ENCODE results near the gene CALHM3. TPM values are rescaled to one million over a fixed set of nuclear protein-coding genes. Genes with fewer than 3 reads are reported as not detected.

CALHM3 gene
- total RNA-seq, 1 donor from 2014 or later, result not detected

DNA sequence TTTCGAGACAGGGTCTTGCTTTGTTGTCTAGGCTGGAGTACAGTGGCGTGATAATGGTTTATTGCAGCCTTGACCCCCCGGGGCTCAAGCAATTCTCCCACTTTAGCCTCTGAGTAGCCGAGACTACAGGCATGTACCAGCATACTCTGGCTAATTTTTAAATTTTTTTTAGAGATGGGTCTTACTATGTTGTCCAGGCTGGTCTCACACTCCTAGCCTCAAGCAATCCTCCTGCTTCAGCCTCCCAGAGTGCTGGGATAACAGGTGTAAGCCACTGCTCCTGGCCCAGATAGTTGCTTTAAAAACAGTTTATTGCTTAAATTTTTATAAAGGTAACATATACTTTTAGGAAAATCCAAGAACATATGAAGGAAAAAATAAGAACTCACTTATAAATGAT is 40.8 kb upstream of the CALHM3 start:
- DNase-seq (ENCODE audit: extremely low spot score in 2 of 2), result peak in 1 of 2 donors; percentile 22

DNA sequence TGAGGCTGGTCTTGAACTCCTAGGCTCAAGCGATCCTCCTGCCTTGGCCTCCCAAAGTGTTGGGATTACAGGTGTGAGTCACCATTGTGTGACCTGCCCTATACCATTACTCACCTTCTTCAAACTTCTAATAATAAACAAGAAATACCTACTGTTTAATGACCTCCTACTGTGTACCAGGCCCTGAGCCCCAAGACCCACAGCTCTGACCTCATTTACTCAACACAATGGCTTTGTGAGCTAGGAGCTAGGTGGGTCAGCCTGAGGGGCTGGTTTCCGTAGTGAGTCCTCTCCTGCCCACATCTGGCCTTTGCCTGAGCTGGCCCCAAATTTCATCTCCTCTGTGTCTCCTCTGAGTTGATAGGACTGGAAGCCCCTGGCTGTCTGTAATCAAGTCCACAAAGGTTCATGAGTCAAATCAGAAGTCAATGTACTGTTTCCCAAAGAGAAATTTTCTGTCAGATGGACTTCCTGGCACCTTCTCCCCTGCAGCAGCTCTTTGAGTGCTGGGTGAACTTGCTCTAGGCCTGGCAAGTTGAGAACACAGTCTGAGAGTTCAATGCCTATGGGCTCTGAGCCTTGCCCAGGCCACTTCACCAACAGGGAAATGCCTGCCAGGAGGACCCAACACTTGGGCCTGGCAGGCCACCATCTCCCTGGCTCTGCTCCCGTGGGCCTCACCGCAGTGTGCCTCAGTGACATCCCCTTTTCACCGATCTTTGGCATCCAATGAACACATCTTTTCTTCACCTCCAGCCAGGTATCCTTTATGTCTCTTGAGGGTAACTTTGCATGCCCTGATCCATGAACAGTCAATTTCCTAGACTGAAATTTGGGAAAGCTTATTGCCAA is 38.4 kb upstream of the CALHM3 start:
- DNase-seq (ENCODE audit: extremely low spot score in 2 of 2), result peak in 1 of 2 donors; percentile 32
- Histone ChIP-seq H3K4me1 (peaks cover 9% of the 10 kb centered on the region), H3K27me3 (no peaks in the 10 kb centered on the region), H3K4me3 (no peak overlapping the region), H3K27ac (no peak overlapping the region), H3K36me3 (no peaks in the 10 kb centered on the region), H3K9me3 (no peaks in the 10 kb centered on the region)
- no peak for TF ChIP-seq POLR2AphosphoS5 (IDR thresholded peaks at IDR 0.05; ENCODE audit: insufficient read depth in 1 of 2, low read depth in 1 of 2)
- intact Hi-C loops (cut with DNase I), result no loop called here

More for the DNA sequence above, 40.8 kb upstream of the CALHM3 start:
- TF ChIP-seq, protein P1, sequence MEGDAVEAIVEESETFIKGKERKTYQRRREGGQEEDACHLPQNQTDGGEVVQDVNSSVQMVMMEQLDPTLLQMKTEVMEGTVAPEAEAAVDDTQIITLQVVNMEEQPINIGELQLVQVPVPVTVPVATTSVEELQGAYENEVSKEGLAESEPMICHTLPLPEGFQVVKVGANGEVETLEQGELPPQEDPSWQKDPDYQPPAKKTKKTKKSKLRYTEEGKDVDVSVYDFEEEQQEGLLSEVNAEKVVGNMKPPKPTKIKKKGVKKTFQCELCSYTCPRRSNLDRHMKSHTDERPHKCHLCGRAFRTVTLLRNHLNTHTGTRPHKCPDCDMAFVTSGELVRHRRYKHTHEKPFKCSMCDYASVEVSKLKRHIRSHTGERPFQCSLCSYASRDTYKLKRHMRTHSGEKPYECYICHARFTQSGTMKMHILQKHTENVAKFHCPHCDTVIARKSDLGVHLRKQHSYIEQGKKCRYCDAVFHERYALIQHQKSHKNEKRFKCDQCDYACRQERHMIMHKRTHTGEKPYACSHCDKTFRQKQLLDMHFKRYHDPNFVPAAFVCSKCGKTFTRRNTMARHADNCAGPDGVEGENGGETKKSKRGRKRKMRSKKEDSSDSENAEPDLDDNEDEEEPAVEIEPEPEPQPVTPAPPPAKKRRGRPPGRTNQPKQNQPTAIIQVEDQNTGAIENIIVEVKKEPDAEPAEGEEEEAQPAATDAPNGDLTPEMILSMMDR (IDR thresholded peaks at IDR 0.05), result no peak
- TF ChIP-seq POLR2A (IDR thresholded peaks at IDR 0.05) (no peak), POLR2AphosphoS5 (IDR thresholded peaks at IDR 0.05; ENCODE audit: insufficient read depth in 1 of 2, low read depth in 1 of 2) (no peak)
- no peaks in the 10 kb centered on the region for H3K36me3 ChIP-seq
- H3K4me1 ChIP-seq, result peaks cover under 1% of the 10 kb centered on the region
- no peaks in the 10 kb centered on the region for H3K9me3 ChIP-seq
- H3K27me3 ChIP-seq, result no peaks in the 10 kb centered on the region
- H3K27ac ChIP-seq, result no peak overlapping the region
- no peak overlapping the region for H3K4me3 ChIP-seq
- intact Hi-C loops (cut with DNase I), result no loop called here

DNA sequence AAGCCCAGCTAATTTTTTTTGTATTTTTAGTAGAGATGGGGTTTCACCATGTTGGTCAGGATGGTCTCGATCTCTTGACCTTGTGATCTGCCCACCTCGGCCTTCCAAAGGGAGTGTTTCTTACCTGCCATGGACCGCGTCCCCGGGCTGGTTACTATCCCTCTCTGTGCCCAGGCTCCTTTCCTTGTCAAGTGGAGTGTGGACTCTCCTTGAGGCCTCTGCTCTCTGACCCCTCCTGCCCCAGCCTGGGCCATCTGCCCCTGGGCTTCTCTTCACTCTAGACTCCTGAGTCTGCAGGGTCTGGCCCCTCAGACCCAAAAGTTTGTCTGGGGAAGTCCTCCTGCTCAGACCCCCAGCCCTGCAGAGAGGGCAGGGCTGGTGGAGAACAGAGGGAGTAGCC is 35.2 kb upstream of the CALHM3 start:
- Histone ChIP-seq H3K27ac (peak overlapping the region; percentile 57), H3K36me3 (no peaks in the 10 kb centered on the region)
- no peak for DNase-seq (ENCODE audit: extremely low spot score in 2 of 2)

DNA sequence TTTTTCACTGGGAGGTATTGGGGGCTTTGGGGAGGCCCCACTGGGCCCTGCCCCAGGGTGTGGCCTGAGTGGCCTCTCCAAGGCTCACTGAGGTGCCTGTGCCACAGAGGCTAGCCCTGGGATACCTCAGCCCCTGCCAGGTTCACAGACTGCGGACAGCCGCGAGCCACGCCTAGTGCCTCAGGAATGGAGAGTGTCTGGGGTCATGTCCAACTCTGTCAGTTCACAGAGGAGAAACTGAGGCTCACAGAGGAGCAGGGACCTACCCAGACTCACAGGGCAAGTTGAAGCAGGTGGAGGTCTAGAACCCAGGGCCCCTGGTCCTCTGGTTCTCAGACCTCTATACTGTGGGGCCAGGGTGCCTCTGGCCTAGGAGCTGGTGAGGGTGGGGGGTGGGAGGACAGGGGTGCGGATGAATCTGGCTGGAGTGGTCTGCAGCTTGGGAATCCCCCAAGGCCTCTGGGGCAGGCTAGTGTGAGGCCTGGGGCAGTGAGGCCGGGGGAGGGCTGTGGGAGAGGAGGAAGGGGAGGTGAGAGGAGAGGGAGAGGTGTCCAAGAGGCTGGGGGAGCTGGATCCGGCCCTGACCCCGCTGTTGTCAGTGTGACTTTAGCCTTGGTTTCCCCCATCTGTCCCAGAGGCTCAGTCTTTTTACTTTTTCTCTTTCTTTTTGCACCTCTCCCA is 34.5 kb upstream of the CALHM3 start:
- Histone ChIP-seq H3K27ac (peak overlapping the region; percentile 30), H3K36me3 (no peaks in the 10 kb centered on the region), H3K4me1 (peaks cover 9% of the 10 kb centered on the region), H3K9me3 (no peaks in the 10 kb centered on the region), H3K4me3 (no peak overlapping the region), H3K27me3 (no peaks in the 10 kb centered on the region)
- intact Hi-C loops (cut with DNase I), result no loop called here
- DNase-seq (ENCODE audit: extremely low spot score in 2 of 2), result peak in 1 of 2 donors; percentile 77
- TF ChIP-seq POLR2AphosphoS5 (IDR thresholded peaks at IDR 0.05; ENCODE audit: insufficient read depth in 1 of 2, low read depth in 1 of 2) (no peak), POLR2A (IDR thresholded peaks at IDR 0.05) (no peak)
- TF ChIP-seq, protein P1 (IDR thresholded peaks at IDR 0.05), result no peak

More for the DNA sequence above, 35.2 kb upstream of the CALHM3 start:
- H3K4me3 ChIP-seq, result no peak overlapping the region
- intact Hi-C loops (cut with DNase I), result no loop called here
- no peaks in the 10 kb centered on the region for H3K9me3 ChIP-seq
- H3K4me1 ChIP-seq, result peaks cover 9% of the 10 kb centered on the region
- TF ChIP-seq, protein P1 (IDR thresholded peaks at IDR 0.05), result no peak
- TF ChIP-seq POLR2A (IDR thresholded peaks at IDR 0.05) (no peak), POLR2AphosphoS5 (IDR thresholded peaks at IDR 0.05; ENCODE audit: insufficient read depth in 1 of 2, low read depth in 1 of 2) (no peak)
- no peaks in the 10 kb centered on the region for H3K27me3 ChIP-seq

DNA sequence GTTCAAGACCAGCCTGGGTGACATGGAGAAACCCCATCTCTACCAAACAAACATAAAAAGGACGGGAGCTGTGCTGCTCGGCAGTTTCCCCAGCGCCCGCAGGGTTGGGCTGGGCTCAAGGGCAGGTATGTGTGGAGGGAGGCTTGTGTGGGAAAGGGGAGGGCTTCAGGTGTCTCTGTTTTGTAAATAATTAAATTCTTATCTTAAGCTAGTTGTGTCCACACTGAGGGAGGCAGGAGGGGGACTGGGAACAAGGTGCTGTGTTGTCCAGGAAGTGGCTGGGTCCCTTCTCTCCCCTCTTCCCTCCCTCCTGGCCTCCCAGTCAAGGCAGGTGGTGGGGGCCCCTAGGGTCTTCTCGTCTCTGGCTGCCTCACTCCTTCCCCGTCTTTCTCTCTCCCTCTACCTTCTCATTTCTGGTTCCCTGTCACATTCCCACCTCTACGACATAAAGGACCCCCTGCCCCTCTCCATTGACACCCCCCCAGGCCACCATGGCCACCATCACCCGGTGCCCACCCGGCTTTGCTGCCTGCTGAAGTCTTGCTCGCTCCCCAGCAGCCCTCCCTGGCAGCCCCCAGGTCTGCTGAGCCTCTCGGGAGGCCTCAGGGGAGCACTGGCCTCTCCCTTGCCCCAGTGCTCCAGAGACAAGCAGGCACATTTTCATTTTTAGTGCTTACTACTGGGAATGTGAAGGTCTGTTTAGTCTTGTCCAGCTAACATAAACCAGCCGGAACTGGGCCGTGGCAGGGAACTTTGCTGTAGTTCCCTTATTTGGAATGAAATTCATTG is 33.7 kb upstream of the CALHM3 start:
- peak in 1 of 2 donors; percentile 32 for DNase-seq (ENCODE audit: extremely low spot score in 2 of 2)
- H3K9me3 ChIP-seq, result no peaks in the 10 kb centered on the region
- no peak overlapping the region for H3K4me3 ChIP-seq
- peaks cover 9% of the 10 kb centered on the region for H3K4me1 ChIP-seq
- H3K27ac ChIP-seq, result peak overlapping the region; percentile 30
- H3K36me3 ChIP-seq, result no peaks in the 10 kb centered on the region
- H3K27me3 ChIP-seq, result no peaks in the 10 kb centered on the region
- intact Hi-C loops (cut with DNase I), result no loop called here
- TF ChIP-seq POLR2AphosphoS5 (IDR thresholded peaks at IDR 0.05; ENCODE audit: insufficient read depth in 1 of 2, low read depth in 1 of 2) (no peak), POLR2A (IDR thresholded peaks at IDR 0.05) (no peak)
- TF ChIP-seq, protein P1 (IDR thresholded peaks at IDR 0.05), result no peak
